PC-9 (cell line): ENCODE data around the gene PHACTR3. TPM values are rescaled to one million over a fixed set of nuclear protein-coding genes. Genes with fewer than 3 reads are reported as not detected.
"Not testable (repeated sequence)": the region's sequence is repeated elsewhere in the genome, so short reads cannot be mapped to it uniquely, and the experiment has no call there.

ENCODE experiments used
- BruUV-seq: library from RNA; stranded (reverse); fragments of 400-500 nt; replicated peaks from 2 replicates; lab custom pipeline; 2021; lab: Mats Ljungman, UMichigan
- CTCF ChIA-PET: fragments of 300-600 bp; sonication (Branson Sonifier 250); formaldehyde crosslinking; loops from one replicate; lab custom pipeline; 2022; ENCODE audit warnings: antibody characterized with exemption; lab: Charles Lee
- POLR2A ChIA-PET: fragments of 300-600 bp; sonication (Branson Sonifier 250); formaldehyde crosslinking; loops from one replicate; lab custom pipeline; 2022; ENCODE audit warnings: antibody characterized with exemption; ENCODE audit not compliant: unreplicated experiment; lab: Charles Lee
- DNase-seq, 2 experiments: peaks; one replicate each; pipeline versions ENCODE4 v3.0.0 to v3.0.0-alpha.2; 2015 to 2022; ENCODE audit warnings: mixed read lengths in 1 of 2
- H2AFZ ChIP-seq: fragments of 200-600 bp; sonication (generic); 2 replicates; pipeline ENCODE4 v1.8.1; 2017; ENCODE audit warnings: antibody characterized with exemption
- H3F3A ChIP-seq: fragments of 200-600 bp; sonication (generic); 2 replicates; pipeline ENCODE4 v1.8.1; 2017; ENCODE audit warnings: antibody characterized with exemption, mild to moderate bottlenecking, low read depth; ENCODE audit not compliant: insufficient read depth
- H3K27ac ChIP-seq: fragments of 200-600 bp; sonication (generic); 2 replicates; pipeline ENCODE4 v1.6.1; 2016; ENCODE audit warnings: mixed run types
- H3K27me3 ChIP-seq: fragments of 200-600 bp; sonication (generic); 2 replicates; pipeline ENCODE4 v1.6.1; 2016; ENCODE audit warnings: low read depth, mixed run types; ENCODE audit not compliant: insufficient read depth
- H3K36me3 ChIP-seq: fragments of 200-600 bp; sonication (generic); 2 replicates; pipeline ENCODE4 v1.6.1; 2016; ENCODE audit warnings: low read depth, mixed run types
- H3K4me1 ChIP-seq: fragments of 200-600 bp; sonication (generic); replicated peaks from 2 replicates; pipeline ENCODE4 v1.6.1; 2016; ENCODE audit warnings: mixed run types; ENCODE audit not compliant: insufficient read depth
- H3K4me2 ChIP-seq: fragments of 200-600 bp; sonication (generic); 2 replicates; pipeline ENCODE4 v1.6.1; 2017; ENCODE audit warnings: mixed run types
- H3K4me3 ChIP-seq: fragments of 200-600 bp; sonication (generic); 2 replicates; pipeline ENCODE4 v1.6.1; 2016; ENCODE audit warnings: mixed run types
- H3K79me2 ChIP-seq: fragments of 200-600 bp; sonication (generic); 2 replicates; pipeline ENCODE4 v1.6.1; 2017; ENCODE audit warnings: low read depth, mixed run types
- H3K9me2 ChIP-seq: fragments of 200-600 bp; sonication (generic); 2 replicates; pipeline ENCODE4 v1.8.1; 2017; ENCODE audit warnings: mild to moderate bottlenecking; ENCODE audit not compliant: insufficient read depth
- H3K9me3 ChIP-seq: fragments of 200-600 bp; sonication (generic); 2 replicates; pipeline ENCODE4 v1.8.1; 2016; ENCODE audit warnings: low read depth; ENCODE audit not compliant: insufficient read depth
- H4K20me1 ChIP-seq: fragments of 200-600 bp; sonication (generic); 2 replicates; pipeline ENCODE4 v1.8.1; 2017; ENCODE audit not compliant: insufficient read depth
- CTCF ChIP-seq: fragments of 200-600 bp; sonication (generic); conservative IDR thresholded peaks from 2 replicates; pipeline ENCODE4 v1.6.1; 2017; ENCODE audit warnings: mixed run types, antibody characterized with exemption, mild to moderate bottlenecking, moderate library complexity
- EZH2 ChIP-seq: fragments of 200-600 bp; sonication (generic); IDR thresholded peaks from 2 replicates; pipeline ENCODE4 v1.8.0; 2017; ENCODE audit warnings: antibody characterized with exemption, low read depth
- intact Hi-C: fragments of 100-400 bp; cut with micrococcal nuclease; formaldehyde crosslinking; loops from one replicate; pipeline ENCODE4 v1.10.0; 2022; ENCODE audit not compliant: unreplicated experiment
- total RNA-seq: library from RNA; stranded (reverse); gene quantifications from 2 replicates; pipeline ENCODE4 v1.2.3, GENCODE V29; 2021

The PHACTR3 gene
- total RNA-seq, 1 experiment from 2014 or later = 0.41 TPM

- Histone ChIP-seq H4K20me1 (no peaks in the 10 kb centered on the region), H3K4me3 (no peak overlapping the region), H2AFZ (no peak overlapping the region), H3F3A (no peaks in the 10 kb centered on the region), H3K4me2 (no peak overlapping the region), H3K4me1 (no peaks in the 10 kb centered on the region), H3K36me3 (no peaks in the 10 kb centered on the region), H3K27ac (no peak overlapping the region), H3K9me3 (no peaks in the 10 kb centered on the region), H3K9me2 (no peaks in the 10 kb centered on the region), H3K27me3 (no peaks in the 10 kb centered on the region), H3K79me2 (no peaks in the 10 kb centered on the region)
- no TSS peak for BruUV-seq
- no peak for DNase-seq
- intact Hi-C loops = no loop called here
- TF ChIP-seq CTCF (no peak), EZH2 (no peak)
- POLR2A ChIA-PET = no interaction called here
- CTCF ChIA-PET = no interaction called here
Observed at GRCh38 chr20:59888050-59888449, 283.7 kb downstream of the PHACTR3 start.

DNA sequence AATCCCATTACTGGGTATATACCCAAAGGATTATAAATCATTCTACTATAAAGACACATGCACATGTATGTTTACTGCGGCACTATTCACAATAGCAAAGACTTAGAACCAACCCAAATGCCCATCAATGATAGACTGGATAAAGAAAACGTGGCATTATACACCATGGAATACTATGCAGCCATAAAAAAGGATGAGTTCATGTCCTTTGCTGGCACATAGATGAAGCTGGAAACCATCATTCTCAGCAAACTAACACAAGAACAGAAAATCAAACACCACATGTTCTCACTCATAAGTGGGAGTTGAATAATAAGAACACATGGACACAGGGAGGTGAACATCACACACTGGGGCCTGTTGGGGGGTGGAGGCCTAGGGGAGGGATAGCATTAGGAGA, 285.7 kb downstream of the PHACTR3 start:
- CTCF ChIA-PET = not testable (repeated sequence)

DNA sequence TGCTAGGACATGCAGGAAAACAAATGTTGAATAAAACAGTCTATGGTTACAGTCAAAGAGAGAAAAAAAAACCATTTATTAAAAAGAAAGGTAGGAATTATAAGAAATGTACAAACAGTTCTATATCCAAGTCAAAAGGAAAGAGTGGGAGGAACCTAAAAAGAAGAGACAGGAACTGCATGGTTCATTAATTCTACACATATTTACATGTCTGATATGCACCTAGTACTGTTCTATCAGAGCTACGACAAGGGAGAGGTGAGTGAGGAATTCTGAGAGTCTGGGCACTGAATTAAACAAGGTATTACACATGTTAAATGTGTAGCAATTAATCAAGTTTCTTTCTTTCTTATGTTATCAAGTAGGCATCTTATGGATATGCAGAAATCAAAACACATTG, 287.2 kb downstream of the PHACTR3 start:
- Histone ChIP-seq H3K27me3 (no peaks in the 10 kb centered on the region), H3K36me3 (no peaks in the 10 kb centered on the region), H2AFZ (no peak overlapping the region), H3F3A (no peaks in the 10 kb centered on the region), H3K9me3 (no peaks in the 10 kb centered on the region), H3K4me2 (no peak overlapping the region), H3K4me3 (no peak overlapping the region), H3K27ac (no peak overlapping the region), H3K4me1 (no peaks in the 10 kb centered on the region), H3K9me2 (no peaks in the 10 kb centered on the region), H4K20me1 (no peaks in the 10 kb centered on the region), H3K79me2 (no peaks in the 10 kb centered on the region)
- TF ChIP-seq CTCF (no peak), EZH2 (no peak)
- DNase-seq = no peak
- BruUV-seq = no TSS peak
- POLR2A ChIA-PET = no interaction called here
- CTCF ChIA-PET = no interaction called here
- intact Hi-C loops = no loop called here

More for the DNA sequence above, 285.7 kb downstream of the PHACTR3 start:
- H3F3A ChIP-seq, H3K9me3 ChIP-seq, BruUV-seq, H3K4me2 ChIP-seq, H3K4me3 ChIP-seq, intact Hi-C loops, H3K9me2 ChIP-seq, H3K4me1 ChIP-seq, H3K36me3 ChIP-seq, POLR2A ChIA-PET, DNase-seq, H3K27ac ChIP-seq, H4K20me1 ChIP-seq, H2AFZ ChIP-seq, H3K27me3 ChIP-seq, H3K79me2 ChIP-seq: not testable (repeated sequence)

DNA sequence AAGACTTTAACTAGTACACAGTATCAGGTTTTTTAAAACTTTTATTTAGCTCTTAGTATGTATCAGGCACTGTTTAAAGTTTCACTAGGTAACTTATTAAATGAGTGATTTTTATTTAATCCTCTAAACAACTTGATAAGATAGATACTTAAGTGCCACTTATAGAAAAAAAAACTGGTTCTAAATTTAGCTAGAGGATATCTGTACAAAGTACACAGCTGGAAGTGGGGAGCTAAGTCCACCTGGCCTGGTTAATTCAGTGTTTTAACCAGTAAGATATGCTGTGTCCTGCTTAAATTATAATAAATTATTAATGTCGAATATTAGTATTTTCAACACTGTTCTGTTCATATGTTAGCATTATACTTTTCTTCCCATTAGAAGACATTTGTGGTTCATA, 291.6 kb downstream of the PHACTR3 start:
- Histone ChIP-seq H4K20me1 (no peaks in the 10 kb centered on the region), H3K4me1 (no peaks in the 10 kb centered on the region), H3K9me3 (no peaks in the 10 kb centered on the region), H3K9me2 (no peaks in the 10 kb centered on the region), H2AFZ (no peak overlapping the region), H3K4me2 (no peak overlapping the region), H3F3A (no peaks in the 10 kb centered on the region), H3K36me3 (no peaks in the 10 kb centered on the region), H3K79me2 (no peaks in the 10 kb centered on the region), H3K27ac (no peak overlapping the region), H3K4me3 (no peak overlapping the region), H3K27me3 (no peaks in the 10 kb centered on the region)
- DNase-seq = no peak
- TF ChIP-seq CTCF (no peak), EZH2 (no peak)
- ChIA-PET POLR2A (no interaction called here), CTCF (no interaction called here)
- intact Hi-C loops = no loop called here
- BruUV-seq = no TSS peak
